ENCODE results near the gene ADGRL2. TPM values are rescaled to one million over a fixed set of nuclear protein-coding genes. Genes with fewer than 3 reads are reported as not detected.
"Not testable (repeated sequence)": the region's sequence is repeated elsewhere in the genome, so short reads cannot be mapped to it uniquely, and the experiment has no call there.

ADGRL2 gene
- total RNA-seq, 1 experiment from 2014 or later = not detected

GRCh38 chr1:81846630-81847029, 45.9 kb downstream of the ADGRL2 start:
- peak; percentile 7 for DNase-seq (ENCODE audit: low spot score)

- DNase-seq (ENCODE audit: low spot score) = peak; percentile 5
These were observed 46.3 kb downstream of the ADGRL2 start for GRCh38 chr1:81847063-81847462.

DNA sequence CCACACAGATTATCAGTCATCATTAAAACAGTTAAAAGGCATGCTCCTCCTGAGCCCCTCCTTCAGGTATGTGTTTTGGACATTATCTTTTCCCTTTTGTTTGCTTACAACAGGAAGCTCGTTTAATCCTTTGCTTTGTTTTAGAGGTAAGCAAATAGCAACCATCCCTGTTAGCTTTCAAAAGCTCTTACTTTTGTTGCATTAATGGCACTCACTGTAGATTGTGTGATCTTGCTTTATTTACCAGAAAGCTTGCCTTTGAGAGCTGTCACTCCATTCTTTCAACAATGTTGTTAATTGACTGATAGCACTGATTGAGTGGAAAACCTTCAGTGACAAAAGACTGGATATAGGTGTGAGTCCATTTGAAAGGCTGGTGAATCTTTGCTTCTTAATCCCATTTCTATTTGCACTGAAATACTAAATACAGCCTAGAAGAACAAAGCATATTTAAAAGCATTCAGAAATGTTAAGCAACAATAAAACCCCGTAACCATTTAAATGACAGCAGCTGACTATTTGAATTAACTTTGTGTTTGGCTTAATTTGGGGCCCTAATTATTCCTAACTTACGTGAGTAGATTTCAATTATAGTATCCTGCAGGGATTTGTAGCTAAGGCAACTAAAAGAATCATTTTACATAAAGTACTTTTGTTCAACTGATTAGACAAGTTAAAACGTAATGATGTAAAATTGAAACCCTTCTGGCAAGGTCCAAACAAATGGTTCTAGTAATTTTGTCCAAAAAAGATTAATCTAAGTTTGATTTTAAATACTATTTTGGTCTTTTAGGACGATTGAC, 48.3 kb downstream of the ADGRL2 start:
- peak; percentile 56 for DNase-seq (ENCODE audit: low spot score)

GRCh38 chr1:81850031-81850430, 49.3 kb downstream of the ADGRL2 start:
- DNase-seq (ENCODE audit: low spot score) = no peak

DNA sequence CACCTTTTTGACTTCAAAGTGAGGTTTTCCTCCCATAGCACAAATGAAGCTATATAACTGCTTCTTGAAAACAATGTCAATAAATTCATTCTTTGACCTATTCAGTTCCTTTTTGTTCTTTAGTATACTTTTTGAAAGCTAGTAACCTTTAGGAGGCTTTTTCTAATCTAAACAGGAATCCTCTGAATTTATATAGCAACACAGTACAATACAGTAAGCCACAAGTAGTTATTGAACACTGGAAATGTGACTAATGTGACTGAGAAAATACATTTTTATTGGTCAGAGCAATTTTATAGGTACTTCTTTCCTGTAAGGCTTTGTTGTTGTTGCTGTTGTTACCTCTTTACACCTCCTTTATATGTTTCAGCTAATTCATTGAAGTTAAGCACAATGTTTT, 49.8 kb downstream of the ADGRL2 start:
- no peak for DNase-seq (ENCODE audit: low spot score)

DNA sequence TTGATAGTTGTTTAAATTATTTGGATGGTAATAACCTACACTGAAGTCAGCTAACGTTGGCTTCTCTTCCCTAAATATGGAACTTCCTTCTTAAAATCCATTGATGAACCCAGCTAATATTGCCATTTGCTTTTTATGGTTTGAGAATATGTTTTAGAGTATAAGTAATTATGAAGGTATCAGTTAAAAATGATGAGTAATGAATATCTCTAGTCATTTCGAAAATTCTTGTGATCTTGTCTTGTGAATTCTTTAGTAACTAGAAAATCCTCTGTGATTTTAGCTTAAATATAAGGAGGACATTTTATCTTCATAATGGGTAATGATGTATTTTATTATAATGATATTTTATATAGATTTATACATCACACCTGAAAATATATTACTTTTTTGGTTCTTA, 50.5 kb downstream of the ADGRL2 start:
- DNase-seq (ENCODE audit: low spot score) = no peak

- no peak for DNase-seq (ENCODE audit: low spot score)
These were observed 52.2 kb downstream of the ADGRL2 start for GRCh38 chr1:81852961-81853360.

GRCh38 chr1:81867235-81867634, 66.5 kb downstream of the ADGRL2 start:
- no peak for DNase-seq (ENCODE audit: low spot score)

DNA sequence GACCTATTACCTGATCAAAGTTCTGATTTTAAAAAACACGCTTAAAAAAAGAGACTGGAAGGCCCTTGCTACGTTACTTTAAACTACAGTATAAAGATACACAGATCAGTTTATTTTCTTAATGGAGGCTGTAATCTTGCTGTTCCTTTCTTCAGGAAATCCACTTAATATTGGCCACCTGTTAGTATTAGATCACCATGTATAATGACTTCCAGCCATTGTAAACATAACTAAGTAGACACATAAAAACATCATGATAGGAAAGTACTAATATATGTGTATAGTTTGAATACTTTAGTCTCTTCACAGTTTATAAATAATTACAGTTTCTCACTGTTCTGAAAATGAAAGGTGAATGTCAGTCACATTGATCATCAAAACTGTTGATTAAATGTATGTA, 68.6 kb downstream of the ADGRL2 start:
- no peak for DNase-seq (ENCODE audit: low spot score)

- not testable (repeated sequence) for DNase-seq (ENCODE audit: low spot score)
These were observed 70.4 kb downstream of the ADGRL2 start for GRCh38 chr1:81871091-81871490.

DNA sequence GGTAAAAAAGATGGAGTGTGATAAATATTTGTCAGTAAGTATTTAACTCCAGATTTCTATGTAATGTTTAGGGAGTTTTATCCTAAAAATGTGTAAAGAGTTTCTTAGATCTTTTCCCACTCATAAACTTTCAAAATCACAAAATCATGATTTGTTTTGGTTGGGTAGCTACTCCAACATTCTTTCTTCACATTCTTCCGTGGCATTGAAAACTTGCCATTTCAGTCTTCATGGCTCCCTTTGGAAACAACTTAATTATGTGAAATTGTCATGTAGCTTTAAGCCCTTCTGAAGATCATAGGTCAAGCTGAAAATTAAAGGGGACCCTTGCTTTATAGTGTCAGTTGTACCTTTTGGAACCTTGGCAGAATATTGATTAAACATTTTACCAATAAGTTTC, 73.2 kb downstream of the ADGRL2 start:
- DNase-seq (ENCODE audit: low spot score) = no peak

- no peak for DNase-seq (ENCODE audit: low spot score)
These were observed 73.7 kb downstream of the ADGRL2 start for GRCh38 chr1:81874461-81874860.

GRCh38 chr1:81874940-81875339, 74.2 kb downstream of the ADGRL2 start:
- no peak for DNase-seq (ENCODE audit: low spot score)

- DNase-seq (ENCODE audit: low spot score) = peak; percentile 57
These were observed 76.4 kb downstream of the ADGRL2 start for GRCh38 chr1:81876901-81877733.

- peak; percentile 11 for DNase-seq (ENCODE audit: low spot score)
These were observed 77.2 kb downstream of the ADGRL2 start for GRCh38 chr1:81877940-81878339.

- DNase-seq (ENCODE audit: low spot score) = no peak
These were observed 77.8 kb downstream of the ADGRL2 start for GRCh38 chr1:81878538-81878937.

DNA sequence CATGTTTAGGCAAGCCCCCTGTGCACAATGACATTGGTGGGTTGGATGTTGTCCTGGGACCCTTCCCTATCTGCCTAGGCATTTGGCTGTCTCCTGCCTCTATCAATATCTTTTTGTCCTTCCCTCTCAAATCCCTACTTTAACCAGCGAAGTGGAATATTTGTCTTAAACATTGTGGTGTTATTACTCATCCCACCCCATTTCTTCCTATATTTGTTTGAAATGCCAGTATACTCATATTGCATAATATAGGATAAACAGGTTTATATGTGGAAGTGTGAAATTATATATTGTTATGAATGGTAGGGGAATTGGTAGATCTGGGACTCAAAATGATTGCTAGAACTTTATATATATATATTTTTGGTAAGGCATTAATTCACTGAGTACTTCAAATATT, 80.0 kb downstream of the ADGRL2 start:
- no peak for DNase-seq (ENCODE audit: low spot score)

DNA sequence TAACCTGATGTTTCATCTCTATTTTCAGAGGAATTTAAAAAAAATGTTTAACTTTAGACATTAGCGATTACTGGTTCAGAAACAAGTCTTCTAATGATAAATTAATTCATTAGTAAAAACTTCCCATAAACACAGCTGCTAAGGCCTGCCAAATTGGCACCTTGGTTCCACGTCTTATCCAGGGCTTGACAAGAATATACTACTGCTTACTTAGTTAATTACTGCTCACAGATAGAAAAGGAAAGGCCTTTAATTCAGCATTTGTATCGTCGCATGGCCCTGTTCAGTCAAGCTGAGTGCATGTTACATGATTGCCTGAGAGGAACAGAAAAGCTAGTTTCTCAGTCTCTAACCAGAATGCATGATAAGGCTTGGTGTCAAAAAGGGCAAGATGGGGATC, 84.6 kb downstream of the ADGRL2 start:
- no peak for DNase-seq (ENCODE audit: low spot score)

DNA sequence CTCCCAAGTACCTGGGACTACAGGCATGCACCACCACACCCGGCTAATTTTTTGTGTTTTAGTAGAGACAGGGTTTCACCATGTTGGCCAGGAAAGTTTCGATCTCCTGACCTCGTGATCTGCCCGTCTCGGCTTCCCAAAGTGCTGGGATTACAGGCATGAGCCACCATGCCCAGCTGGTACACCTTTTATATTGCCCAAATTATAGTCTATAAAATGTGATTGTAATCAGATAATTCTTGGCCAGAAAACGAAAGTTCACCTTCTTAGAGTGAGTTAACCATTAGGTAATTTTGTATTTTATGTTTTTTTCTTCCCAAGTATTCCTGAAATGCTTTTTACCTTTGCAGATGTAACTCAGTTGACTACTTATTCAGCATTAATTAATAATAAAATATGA, 85.6 kb downstream of the ADGRL2 start:
- DNase-seq (ENCODE audit: low spot score) = not testable (repeated sequence)

DNA sequence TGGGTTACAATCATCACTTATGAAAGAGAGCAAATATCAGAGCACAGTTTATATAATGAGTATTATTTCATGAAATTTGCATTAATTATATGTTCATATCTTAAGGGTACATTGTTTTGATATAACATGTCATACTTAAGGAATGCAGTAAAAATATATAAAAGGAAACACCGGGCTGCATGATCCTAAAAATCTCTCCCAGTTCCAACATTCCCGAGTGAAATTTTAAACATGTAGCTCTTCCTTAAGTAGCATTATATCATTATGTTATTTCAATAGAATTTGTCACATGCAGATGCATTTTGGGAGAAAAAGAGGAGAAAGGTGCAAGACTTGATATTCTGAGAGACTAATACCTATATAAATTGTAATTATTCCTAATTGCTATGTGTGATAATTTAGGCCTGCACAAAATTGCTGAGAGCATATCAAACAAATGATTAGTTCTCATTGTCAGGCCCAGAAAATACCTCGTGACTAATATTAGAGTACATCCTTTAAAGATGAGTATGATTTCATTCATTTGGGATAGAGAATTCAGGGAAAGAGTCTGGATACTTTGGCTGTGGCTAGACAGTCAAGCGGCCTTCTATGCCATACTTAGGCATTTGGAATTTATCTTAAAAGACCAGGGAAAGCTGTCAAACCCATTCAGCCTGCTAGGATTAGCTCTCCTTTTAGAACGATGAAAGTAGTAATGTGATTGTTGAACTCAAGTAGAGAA, 86.8 kb downstream of the ADGRL2 start:
- DNase-seq (ENCODE audit: low spot score) = no peak

GRCh38 chr1:81889166-81889565, 88.4 kb downstream of the ADGRL2 start:
- DNase-seq (ENCODE audit: low spot score) = no peak

DNA sequence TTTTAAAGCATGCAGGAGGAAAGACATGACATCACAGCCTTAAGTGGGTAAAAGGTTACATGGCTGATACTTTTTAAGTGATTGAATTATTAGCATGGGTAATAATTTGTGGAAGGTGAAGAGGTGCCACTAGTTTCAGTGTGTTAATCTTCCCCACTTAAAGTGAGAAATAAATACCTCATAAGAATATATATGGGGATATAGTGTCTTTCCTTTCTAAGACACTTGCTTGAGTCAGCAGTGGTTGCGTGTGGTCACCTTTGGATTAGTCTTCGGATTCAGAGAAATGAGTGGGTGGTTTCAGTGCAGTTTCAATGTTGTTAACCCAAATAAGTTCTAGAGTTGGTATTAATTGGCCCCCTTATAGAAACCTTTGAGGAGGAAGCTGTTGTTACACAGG, 94.1 kb downstream of the ADGRL2 start:
- no peak for DNase-seq (ENCODE audit: low spot score)

All from HT-29 (cell line).